Hepatocyte (in vitro differentiated cells): ENCODE measurements around the gene RNF208. TPM values are rescaled to one million over a fixed set of nuclear protein-coding genes. Genes with fewer than 3 reads are reported as not detected.

ENCODE experiments used
- DNase-seq: peaks from one replicate; pipeline ENCODE4 v3.0.0-alpha.2; 2016; ENCODE audit warnings: low spot score
- H2AFZ ChIP-seq: fragments of 200-600 bp; sonication (generic); 2 replicates; pipeline ENCODE4 v1.6.0; 2016; ENCODE audit warnings: antibody characterized with exemption, mild to moderate bottlenecking
- H3K27ac ChIP-seq: fragments of 200-600 bp; sonication (generic); 2 replicates; pipeline ENCODE4 v1.5.1; 2016; ENCODE audit warnings: mild to moderate bottlenecking
- H3K27me3 ChIP-seq: fragments of 200-600 bp; sonication (generic); 2 replicates; pipeline ENCODE4 v1.6.1; 2016
- H3K36me3 ChIP-seq: fragments of 200-600 bp; sonication (generic); replicated peaks from 2 replicates; pipeline ENCODE4 v1.5.1; 2016; ENCODE audit warnings: low read depth; ENCODE audit not compliant: insufficient read depth
- H3K4me1 ChIP-seq: fragments of 200-600 bp; sonication (generic); 2 replicates; pipeline ENCODE4 v1.5.1; 2016; ENCODE audit warnings: mild to moderate bottlenecking, moderate library complexity; ENCODE audit not compliant: insufficient read depth
- H3K4me2 ChIP-seq: fragments of 200-600 bp; sonication (generic); 2 replicates; pipeline ENCODE4 v1.6.0; 2016
- H3K4me3 ChIP-seq: fragments of 200-600 bp; sonication (generic); 2 replicates; pipeline ENCODE4 v1.5.1; 2016; ENCODE audit warnings: mild to moderate bottlenecking
- H3K79me2 ChIP-seq: fragments of 200-600 bp; sonication (generic); 2 replicates; pipeline ENCODE4 v1.6.0; 2017; ENCODE audit warnings: mild to moderate bottlenecking
- H3K9me2 ChIP-seq: fragments of 200-600 bp; sonication (generic); replicated peaks from 2 replicates; pipeline ENCODE4 v1.6.0; 2017; ENCODE audit warnings: mild to moderate bottlenecking; ENCODE audit not compliant: insufficient read depth
- H3K9me3 ChIP-seq: fragments of 200-600 bp; sonication (generic); 2 replicates; pipeline ENCODE4 v1.5.1; 2016; ENCODE audit warnings: low read depth, mild to moderate bottlenecking
- H4K20me1 ChIP-seq: fragments of 200-600 bp; sonication (generic); 2 replicates; pipeline ENCODE4 v1.6.0; 2016; ENCODE audit warnings: mild to moderate bottlenecking; ENCODE audit not compliant: insufficient read depth, poor library complexity, severe bottlenecking
- CTCF ChIP-seq: fragments of 200-600 bp; sonication (generic); IDR thresholded peaks from 2 replicates; pipeline ENCODE4 v1.5.1; 2016; ENCODE audit warnings: antibody characterized with exemption, mild to moderate bottlenecking; ENCODE audit not compliant: poor library complexity
- EZH2 ChIP-seq: fragments of 200-600 bp; sonication (generic); IDR thresholded peaks from 2 replicates; pipeline ENCODE4 v1.6.1; 2016; ENCODE audit warnings: antibody characterized with exemption, mild to moderate bottlenecking, borderline replicate concordance
- EZH2phosphoT487 ChIP-seq: fragments of 200-600 bp; sonication (generic); IDR thresholded peaks from one replicate; pipeline ENCODE4 v1.6.1; 2018; ENCODE audit warnings: antibody characterized with exemption, mild to moderate bottlenecking, low read depth, moderate library complexity; ENCODE audit not compliant: unreplicated experiment, severe bottlenecking
- WGBS: methylation state at CpG from one replicate; pipeline ENCODE4 v1.1.6; 2016; ENCODE audit warnings: low lambda C conversion rate; ENCODE audit errors: missing lambda C conversion rate; 5-methylcytosine and 5-hydroxymethylcytosine counted together
- polyA plus RNA-seq: library from polyadenylated mRNA; unstranded; fragments of >200 nt; fragmentation: Nextera tagmentation; extraction: Ambion mirVana; gene quantifications from 2 replicates; pipeline ENCODE4 v1.2.1, GENCODE V29; 2016
- total RNA-seq: library from RNA; depleted of rRNA; stranded (reverse); fragments of >200 nt; gene quantifications from 2 replicates; pipeline ENCODE4 v1.2.3, GENCODE V29; 2014

RNF208 gene
- total and polyA plus RNA-seq, 2 experiments from 2014 or later: 1.6 to 3.3 TPM

GRCh38 chr9:137247135-137247915 lies 25.3 kb upstream of the RNF208 start:
- Histone ChIP-seq H3K27me3 (no peaks in the 10 kb centered on the region), H2AFZ (no peak overlapping the region), H4K20me1 (peaks cover 16% of the 10 kb centered on the region), H3K36me3 (no peaks in the 10 kb centered on the region), H3K9me2 (no peaks in the 10 kb centered on the region), H3K4me2 (no peak overlapping the region), H3K27ac (no peak overlapping the region), H3K4me3 (no peak overlapping the region), H3K79me2 (peaks cover 21% of the 10 kb centered on the region), H3K4me1 (peaks cover 7% of the 10 kb centered on the region), H3K9me3 (no peaks in the 10 kb centered on the region)
- TF ChIP-seq EZH2phosphoT487 (no peak), EZH2 (no peak), CTCF (no peak)
- DNase-seq: no peak
- WGBS: 75% methylated on average over 20 of the region's 20 CpGs

GRCh38 chr9:137245450-137246421 lies 23.7 kb upstream of the RNF208 start:
- no peak overlapping the region for H3K4me2 ChIP-seq
- DNase-seq: peak; percentile 5
- H3K4me3 ChIP-seq: no peak overlapping the region
- no peaks in the 10 kb centered on the region for H3K36me3 ChIP-seq
- no peaks in the 10 kb centered on the region for H3K9me2 ChIP-seq
- H3K27me3 ChIP-seq: no peaks in the 10 kb centered on the region
- 94% methylated on average over 25 of the region's 25 CpGs for WGBS
- TF ChIP-seq EZH2phosphoT487 (no peak), CTCF (no peak), EZH2 (no peak)
- peaks cover 29% of the 10 kb centered on the region for H3K79me2 ChIP-seq
- H3K4me1 ChIP-seq: peaks cover 8% of the 10 kb centered on the region
- H2AFZ ChIP-seq: no peak overlapping the region
- no peaks in the 10 kb centered on the region for H3K9me3 ChIP-seq
- H3K27ac ChIP-seq: no peak overlapping the region
- H4K20me1 ChIP-seq: peaks cover 24% of the 10 kb centered on the region

- H3K4me2 ChIP-seq: no peak overlapping the region
- peaks cover 29% of the 10 kb centered on the region for H3K79me2 ChIP-seq
- H3K36me3 ChIP-seq: no peaks in the 10 kb centered on the region
Measured at GRCh38 chr9:137244486-137245449, 22.7 kb upstream of the RNF208 start.

More at GRCh38 chr9:137244486-137245449, 22.7 kb upstream of the RNF208 start:
- TF ChIP-seq EZH2phosphoT487 (no peak), CTCF (no peak), EZH2 (no peak)
- Histone ChIP-seq H3K4me3 (no peak overlapping the region), H2AFZ (no peak overlapping the region), H3K27ac (no peak overlapping the region), H3K27me3 (no peaks in the 10 kb centered on the region), H3K4me1 (peaks cover 9% of the 10 kb centered on the region), H3K9me3 (no peaks in the 10 kb centered on the region), H3K9me2 (no peaks in the 10 kb centered on the region), H4K20me1 (peaks cover 24% of the 10 kb centered on the region)
- WGBS: 59% methylated on average over 35 of the region's 36 CpGs
- DNase-seq: peak; percentile 9
